HEK293 (cell line): ENCODE results near the gene GRN.

ENCODE experiments used
- GLIS1 ChIP-seq: fragments of 450-650 bp; formaldehyde crosslinking; IDR thresholded peaks from 2 replicates; pipeline ENCODE4 v1.5.1; 2016; ENCODE audit warnings: missing biosample characterization, missing genetic modification characterization
- GLIS2 ChIP-seq: fragments of 450-650 bp; formaldehyde crosslinking; IDR thresholded peaks from 2 replicates; pipeline ENCODE4 v1.5.1; 2016; ENCODE audit warnings: missing biosample characterization, missing genetic modification characterization
- REPIN1 ChIP-seq: fragments of 450-650 bp; formaldehyde crosslinking; IDR thresholded peaks from 2 replicates; pipeline ENCODE4 v1.5.1; 2017; ENCODE audit warnings: missing biosample characterization, missing genetic modification characterization, low read depth
- ZBTB48 ChIP-seq: fragments of 450-650 bp; formaldehyde crosslinking; IDR thresholded peaks from 2 replicates; pipeline ENCODE4 v1.5.1; 2016; ENCODE audit warnings: missing biosample characterization, missing genetic modification characterization
- ZNF10 ChIP-seq: fragments of 450-650 bp; formaldehyde crosslinking; IDR thresholded peaks from 2 replicates; pipeline ENCODE4 v1.5.1; 2017; ENCODE audit warnings: missing biosample characterization, missing genetic modification characterization
- ZNF202 ChIP-seq: fragments of 450-650 bp; formaldehyde crosslinking; IDR thresholded peaks from 2 replicates; pipeline ENCODE4 v1.5.1; 2016; ENCODE audit warnings: missing biosample characterization, missing genetic modification characterization, borderline replicate concordance
- ZNF37A ChIP-seq: fragments of 450-650 bp; IDR thresholded peaks from 2 replicates; pipeline ENCODE4 v1.5.1; 2018; ENCODE audit warnings: missing biosample characterization, missing genetic modification characterization
- ZNF391 ChIP-seq: fragments of 450-650 bp; formaldehyde crosslinking; IDR thresholded peaks from 2 replicates; pipeline ENCODE4 v1.5.1; 2016; ENCODE audit warnings: low read depth, missing biosample characterization, missing genetic modification characterization, borderline replicate concordance
- ZNF600 ChIP-seq: fragments of 450-650 bp; formaldehyde crosslinking; IDR thresholded peaks from 2 replicates; pipeline ENCODE4 v1.5.1; 2016; ENCODE audit warnings: missing biosample characterization, missing genetic modification characterization
- ZNF624 ChIP-seq: fragments of 450-650 bp; formaldehyde crosslinking; IDR thresholded peaks from 2 replicates; pipeline ENCODE4 v1.5.1; 2017; ENCODE audit warnings: missing biosample characterization, missing genetic modification characterization
- ZNF837 ChIP-seq: fragments of 450-650 bp; formaldehyde crosslinking; IDR thresholded peaks from 2 replicates; pipeline ENCODE4 v1.5.1; 2016; ENCODE audit warnings: missing biosample characterization, missing genetic modification characterization
- TF ChIP-seq, protein P1 (sequence below): fragments of 450-650 bp; formaldehyde crosslinking; IDR thresholded peaks from 2 replicates; pipeline ENCODE4 v1.5.1; 2016; ENCODE audit warnings: missing biosample characterization, missing genetic modification characterization, low read depth
- TF ChIP-seq, protein P2 (sequence below): fragments of 450-650 bp; formaldehyde crosslinking; IDR thresholded peaks from 2 replicates; pipeline ENCODE4 v1.5.1; 2016; ENCODE audit warnings: missing biosample characterization, missing genetic modification characterization, low read depth
- TF ChIP-seq, protein P3 (sequence below): fragments of 450-650 bp; formaldehyde crosslinking; IDR thresholded peaks from 2 replicates; pipeline ENCODE4 v1.5.1; 2017; ENCODE audit warnings: missing biosample characterization, missing genetic modification characterization
- TF ChIP-seq, protein P4 (sequence below): fragments of 450-650 bp; formaldehyde crosslinking; IDR thresholded peaks from 2 replicates; pipeline ENCODE4 v1.5.1; 2016; ENCODE audit warnings: missing biosample characterization, missing genetic modification characterization, borderline replicate concordance
- TF ChIP-seq, protein P5 (sequence below): fragments of 450-650 bp; formaldehyde crosslinking; IDR thresholded peaks from 2 replicates; pipeline ENCODE4 v1.5.1; 2016; ENCODE audit warnings: missing biosample characterization, missing genetic modification characterization
- TF ChIP-seq, protein P6 (sequence below): fragments of 450-650 bp; formaldehyde crosslinking; IDR thresholded peaks from 2 replicates; pipeline ENCODE4 v1.5.1; 2017; ENCODE audit warnings: missing biosample characterization, missing genetic modification characterization

Gene GRN

DNA sequence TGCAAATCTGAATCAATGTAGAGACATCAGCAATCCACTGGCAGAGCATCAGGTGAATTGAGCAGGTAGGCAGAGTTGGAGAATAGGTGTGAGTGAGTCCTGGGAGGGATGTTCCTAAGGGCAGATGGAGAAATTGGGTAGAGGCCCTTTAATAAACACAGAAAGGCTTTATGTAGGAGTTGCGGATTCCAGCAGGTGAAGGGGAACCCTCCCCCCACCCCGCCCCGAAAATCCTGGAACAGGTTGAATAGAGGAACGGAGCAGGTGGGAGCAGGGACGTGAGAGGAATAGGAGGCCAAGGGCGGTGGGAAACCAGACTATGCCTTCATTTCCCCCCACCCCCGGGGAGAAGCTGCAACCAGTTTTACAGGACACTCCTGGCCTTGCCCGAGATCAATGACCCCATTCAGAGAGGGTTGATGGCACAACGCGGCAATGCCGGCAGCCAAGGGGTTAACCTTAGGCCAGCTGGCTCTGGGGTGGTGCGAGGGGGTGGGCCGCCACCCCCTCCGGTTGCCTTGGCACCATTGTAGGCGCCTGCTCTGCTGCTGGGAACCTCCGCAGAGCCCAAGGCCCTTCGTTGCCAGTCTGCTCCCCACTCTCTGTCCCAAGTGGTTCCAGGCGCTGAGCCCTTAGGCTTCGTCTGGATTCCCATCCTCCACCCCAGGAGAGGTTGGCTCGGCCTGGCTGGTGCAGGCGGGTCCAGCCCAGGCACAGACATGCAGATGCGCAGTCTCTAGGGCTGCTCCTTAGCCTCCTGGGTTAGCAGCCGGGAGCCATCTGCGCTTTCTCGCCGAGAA lies 37.5 kb upstream of the GRN start (continued):
- no peak for TF ChIP-seq REPIN1 (tag by site-specific recombination)
- TF ChIP-seq ZNF202 = no peak
- TF ChIP-seq ZNF37A = no peak
- 0 out of 2 replicates have a peak, but pooled peaks have one; percentile 39 for TF ChIP-seq ZNF10
- TF ChIP-seq, protein P1, sequence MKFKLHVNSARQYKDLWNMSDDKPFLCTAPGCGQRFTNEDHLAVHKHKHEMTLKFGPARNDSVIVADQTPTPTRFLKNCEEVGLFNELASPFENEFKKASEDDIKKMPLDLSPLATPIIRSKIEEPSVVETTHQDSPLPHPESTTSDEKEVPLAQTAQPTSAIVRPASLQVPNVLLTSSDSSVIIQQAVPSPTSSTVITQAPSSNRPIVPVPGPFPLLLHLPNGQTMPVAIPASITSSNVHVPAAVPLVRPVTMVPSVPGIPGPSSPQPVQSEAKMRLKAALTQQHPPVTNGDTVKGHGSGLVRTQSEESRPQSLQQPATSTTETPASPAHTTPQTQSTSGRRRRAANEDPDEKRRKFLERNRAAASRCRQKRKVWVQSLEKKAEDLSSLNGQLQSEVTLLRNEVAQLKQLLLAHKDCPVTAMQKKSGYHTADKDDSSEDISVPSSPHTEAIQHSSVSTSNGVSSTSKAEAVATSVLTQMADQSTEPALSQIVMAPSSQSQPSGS (tag by site-specific recombination) = no peak
- TF ChIP-seq, protein P2, sequence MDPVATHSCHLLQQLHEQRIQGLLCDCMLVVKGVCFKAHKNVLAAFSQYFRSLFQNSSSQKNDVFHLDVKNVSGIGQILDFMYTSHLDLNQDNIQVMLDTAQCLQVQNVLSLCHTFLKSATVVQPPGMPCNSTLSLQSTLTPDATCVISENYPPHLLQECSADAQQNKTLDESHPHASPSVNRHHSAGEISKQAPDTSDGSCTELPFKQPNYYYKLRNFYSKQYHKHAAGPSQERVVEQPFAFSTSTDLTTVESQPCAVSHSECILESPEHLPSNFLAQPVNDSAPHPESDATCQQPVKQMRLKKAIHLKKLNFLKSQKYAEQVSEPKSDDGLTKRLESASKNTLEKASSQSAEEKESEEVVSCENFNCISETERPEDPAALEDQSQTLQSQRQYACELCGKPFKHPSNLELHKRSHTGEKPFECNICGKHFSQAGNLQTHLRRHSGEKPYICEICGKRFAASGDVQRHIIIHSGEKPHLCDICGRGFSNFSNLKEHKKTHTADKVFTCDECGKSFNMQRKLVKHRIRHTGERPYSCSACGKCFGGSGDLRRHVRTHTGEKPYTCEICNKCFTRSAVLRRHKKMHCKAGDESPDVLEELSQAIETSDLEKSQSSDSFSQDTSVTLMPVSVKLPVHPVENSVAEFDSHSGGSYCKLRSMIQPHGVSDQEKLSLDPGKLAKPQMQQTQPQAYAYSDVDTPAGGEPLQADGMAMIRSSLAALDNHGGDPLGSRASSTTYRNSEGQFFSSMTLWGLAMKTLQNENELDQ (tag by site-specific recombination) = no peak
- TF ChIP-seq GLIS1 (tag by site-specific recombination) = peak; percentile 34; the same call in 1 of the 2 replicates
- no peak for TF ChIP-seq ZNF624
- peak; percentile 33 for TF ChIP-seq GLIS2 (tag by site-specific recombination)
- TF ChIP-seq ZNF600 = 0 out of 2 replicates have a peak, but pooled peaks have one; percentile 13
- no peak for TF ChIP-seq ZNF837
- TF ChIP-seq, protein P3, sequence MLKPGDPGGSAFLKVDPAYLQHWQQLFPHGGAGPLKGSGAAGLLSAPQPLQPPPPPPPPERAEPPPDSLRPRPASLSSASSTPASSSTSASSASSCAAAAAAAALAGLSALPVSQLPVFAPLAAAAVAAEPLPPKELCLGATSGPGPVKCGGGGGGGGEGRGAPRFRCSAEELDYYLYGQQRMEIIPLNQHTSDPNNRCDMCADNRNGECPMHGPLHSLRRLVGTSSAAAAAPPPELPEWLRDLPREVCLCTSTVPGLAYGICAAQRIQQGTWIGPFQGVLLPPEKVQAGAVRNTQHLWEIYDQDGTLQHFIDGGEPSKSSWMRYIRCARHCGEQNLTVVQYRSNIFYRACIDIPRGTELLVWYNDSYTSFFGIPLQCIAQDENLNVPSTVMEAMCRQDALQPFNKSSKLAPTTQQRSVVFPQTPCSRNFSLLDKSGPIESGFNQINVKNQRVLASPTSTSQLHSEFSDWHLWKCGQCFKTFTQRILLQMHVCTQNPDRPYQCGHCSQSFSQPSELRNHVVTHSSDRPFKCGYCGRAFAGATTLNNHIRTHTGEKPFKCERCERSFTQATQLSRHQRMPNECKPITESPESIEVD (tag by site-specific recombination) = no peak
- TF ChIP-seq, protein P4, sequence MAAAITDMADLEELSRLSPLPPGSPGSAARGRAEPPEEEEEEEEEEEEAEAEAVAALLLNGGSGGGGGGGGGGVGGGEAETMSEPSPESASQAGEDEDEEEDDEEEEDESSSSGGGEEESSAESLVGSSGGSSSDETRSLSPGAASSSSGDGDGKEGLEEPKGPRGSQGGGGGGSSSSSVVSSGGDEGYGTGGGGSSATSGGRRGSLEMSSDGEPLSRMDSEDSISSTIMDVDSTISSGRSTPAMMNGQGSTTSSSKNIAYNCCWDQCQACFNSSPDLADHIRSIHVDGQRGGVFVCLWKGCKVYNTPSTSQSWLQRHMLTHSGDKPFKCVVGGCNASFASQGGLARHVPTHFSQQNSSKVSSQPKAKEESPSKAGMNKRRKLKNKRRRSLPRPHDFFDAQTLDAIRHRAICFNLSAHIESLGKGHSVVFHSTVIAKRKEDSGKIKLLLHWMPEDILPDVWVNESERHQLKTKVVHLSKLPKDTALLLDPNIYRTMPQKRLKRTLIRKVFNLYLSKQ = no peak
- TF ChIP-seq, protein P5, sequence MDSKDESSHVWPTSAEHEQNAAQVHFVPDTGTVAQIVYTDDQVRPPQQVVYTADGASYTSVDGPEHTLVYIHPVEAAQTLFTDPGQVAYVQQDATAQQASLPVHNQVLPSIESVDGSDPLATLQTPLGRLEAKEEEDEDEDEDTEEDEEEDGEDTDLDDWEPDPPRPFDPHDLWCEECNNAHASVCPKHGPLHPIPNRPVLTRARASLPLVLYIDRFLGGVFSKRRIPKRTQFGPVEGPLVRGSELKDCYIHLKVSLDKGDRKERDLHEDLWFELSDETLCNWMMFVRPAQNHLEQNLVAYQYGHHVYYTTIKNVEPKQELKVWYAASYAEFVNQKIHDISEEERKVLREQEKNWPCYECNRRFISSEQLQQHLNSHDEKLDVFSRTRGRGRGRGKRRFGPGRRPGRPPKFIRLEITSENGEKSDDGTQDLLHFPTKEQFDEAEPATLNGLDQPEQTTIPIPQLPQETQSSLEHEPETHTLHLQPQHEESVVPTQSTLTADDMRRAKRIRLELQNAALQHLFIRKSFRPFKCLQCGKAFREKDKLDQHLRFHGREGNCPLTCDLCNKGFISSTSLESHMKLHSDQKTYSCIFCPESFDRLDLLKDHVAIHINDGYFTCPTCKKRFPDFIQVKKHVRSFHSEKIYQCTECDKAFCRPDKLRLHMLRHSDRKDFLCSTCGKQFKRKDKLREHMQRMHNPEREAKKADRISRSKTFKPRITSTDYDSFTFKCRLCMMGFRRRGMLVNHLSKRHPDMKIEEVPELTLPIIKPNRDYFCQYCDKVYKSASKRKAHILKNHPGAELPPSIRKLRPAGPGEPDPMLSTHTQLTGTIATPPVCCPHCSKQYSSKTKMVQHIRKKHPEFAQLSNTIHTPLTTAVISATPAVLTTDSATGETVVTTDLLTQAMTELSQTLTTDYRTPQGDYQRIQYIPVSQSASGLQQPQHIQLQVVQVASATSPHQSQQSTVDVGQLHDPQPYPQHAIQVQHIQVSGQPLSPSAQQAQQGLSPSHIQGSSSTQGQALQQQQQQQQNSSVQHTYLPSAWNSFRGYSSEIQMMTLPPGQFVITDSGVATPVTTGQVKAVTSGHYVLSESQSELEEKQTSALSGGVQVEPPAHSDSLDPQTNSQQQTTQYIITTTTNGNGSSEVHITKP (tag by site-specific recombination) = no peak
- peak; percentile 25; the same call in 1 of the 2 replicates for TF ChIP-seq ZBTB48 (tag by site-specific recombination)
- no peak for TF ChIP-seq ZNF391
- TF ChIP-seq, protein P6, sequence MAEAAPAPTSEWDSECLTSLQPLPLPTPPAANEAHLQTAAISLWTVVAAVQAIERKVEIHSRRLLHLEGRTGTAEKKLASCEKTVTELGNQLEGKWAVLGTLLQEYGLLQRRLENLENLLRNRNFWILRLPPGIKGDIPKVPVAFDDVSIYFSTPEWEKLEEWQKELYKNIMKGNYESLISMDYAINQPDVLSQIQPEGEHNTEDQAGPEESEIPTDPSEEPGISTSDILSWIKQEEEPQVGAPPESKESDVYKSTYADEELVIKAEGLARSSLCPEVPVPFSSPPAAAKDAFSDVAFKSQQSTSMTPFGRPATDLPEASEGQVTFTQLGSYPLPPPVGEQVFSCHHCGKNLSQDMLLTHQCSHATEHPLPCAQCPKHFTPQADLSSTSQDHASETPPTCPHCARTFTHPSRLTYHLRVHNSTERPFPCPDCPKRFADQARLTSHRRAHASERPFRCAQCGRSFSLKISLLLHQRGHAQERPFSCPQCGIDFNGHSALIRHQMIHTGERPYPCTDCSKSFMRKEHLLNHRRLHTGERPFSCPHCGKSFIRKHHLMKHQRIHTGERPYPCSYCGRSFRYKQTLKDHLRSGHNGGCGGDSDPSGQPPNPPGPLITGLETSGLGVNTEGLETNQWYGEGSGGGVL (tag by site-specific recombination) = peak; percentile 7; the same call in 1 of the 2 replicates
